Measurements from ENCODE around the gene ZNF185.
"Not testable (repeated sequence)": the region's sequence is repeated elsewhere in the genome, so short reads cannot be mapped to it uniquely, and the experiment has no call there.

Gene ZNF185

DNA sequence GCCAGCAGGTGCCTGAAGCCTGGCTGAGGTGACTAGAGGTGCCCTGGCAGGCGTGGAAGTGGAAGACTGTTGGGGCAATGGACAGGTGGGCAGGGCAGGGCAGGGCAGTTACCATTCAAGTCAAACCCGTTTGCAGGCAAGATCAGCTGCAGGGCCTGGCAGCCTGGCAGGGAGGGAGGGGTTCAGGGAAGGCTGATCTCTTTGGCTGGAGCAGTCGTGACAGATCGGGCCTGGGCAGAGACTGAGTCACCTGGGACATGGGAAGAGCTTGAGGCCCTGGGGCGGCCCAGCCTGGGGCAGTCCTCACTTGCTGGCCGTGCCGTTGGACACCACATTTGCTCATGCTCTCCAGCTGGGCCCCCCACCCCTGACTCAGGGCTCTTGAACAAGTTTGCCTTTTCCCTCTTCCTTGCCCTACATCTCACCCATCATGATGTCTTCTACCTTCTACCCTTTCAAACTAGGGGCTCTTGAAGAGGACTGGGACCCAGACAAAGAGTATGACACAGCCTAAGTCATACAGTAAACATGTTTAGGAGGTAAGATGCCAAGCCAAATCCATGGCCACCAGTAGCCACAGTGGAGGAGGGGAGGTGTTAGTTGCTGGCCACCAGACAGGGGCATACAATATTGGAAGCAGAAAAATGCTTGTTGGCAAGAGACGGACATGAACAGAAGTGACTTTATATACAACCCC is 2.0 kb upstream of the ZNF185 start:
- DNase-seq = no peak

DNA sequence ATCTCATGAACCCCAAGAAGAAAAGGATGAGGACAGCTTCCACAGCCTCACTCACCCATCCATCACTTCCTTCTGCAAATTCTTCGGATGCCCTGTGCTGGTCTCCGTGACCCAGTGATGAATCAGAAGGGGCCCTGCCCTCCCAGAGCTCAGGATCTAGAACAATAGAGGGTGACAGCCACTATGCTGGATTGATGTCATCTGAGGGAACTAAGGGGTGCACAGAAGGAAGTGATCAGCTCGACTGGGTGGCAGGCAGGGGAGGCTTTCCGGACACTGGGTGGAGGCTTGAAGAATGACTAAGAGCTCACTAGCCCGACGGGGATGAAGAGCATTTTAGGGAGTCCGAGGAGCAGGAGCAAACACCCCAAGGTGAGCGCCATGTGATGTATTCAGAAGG is 1.4 kb upstream of the ZNF185 start:
- no peak for DNase-seq

DNA sequence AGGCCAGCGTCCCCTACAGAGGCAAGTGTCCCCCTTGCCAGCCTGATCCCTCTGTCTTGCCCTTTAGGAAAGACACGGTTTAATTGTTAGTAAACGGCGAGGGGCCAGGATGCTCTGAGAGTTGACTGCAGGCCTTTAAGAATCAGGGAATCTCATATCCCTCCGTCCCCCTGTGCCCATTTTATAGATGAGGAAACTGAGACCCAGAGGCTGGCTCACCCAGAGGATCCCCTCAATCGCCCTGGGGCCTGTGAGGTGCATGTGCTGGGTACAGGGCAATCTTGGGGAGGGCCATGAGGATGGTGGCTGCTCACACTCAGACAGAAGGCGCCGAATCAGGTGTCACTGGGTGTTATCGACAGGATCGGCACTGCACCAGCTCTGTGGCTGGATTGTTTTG is 575 bp downstream of the ZNF185 start:
- no peak for DNase-seq

DNA sequence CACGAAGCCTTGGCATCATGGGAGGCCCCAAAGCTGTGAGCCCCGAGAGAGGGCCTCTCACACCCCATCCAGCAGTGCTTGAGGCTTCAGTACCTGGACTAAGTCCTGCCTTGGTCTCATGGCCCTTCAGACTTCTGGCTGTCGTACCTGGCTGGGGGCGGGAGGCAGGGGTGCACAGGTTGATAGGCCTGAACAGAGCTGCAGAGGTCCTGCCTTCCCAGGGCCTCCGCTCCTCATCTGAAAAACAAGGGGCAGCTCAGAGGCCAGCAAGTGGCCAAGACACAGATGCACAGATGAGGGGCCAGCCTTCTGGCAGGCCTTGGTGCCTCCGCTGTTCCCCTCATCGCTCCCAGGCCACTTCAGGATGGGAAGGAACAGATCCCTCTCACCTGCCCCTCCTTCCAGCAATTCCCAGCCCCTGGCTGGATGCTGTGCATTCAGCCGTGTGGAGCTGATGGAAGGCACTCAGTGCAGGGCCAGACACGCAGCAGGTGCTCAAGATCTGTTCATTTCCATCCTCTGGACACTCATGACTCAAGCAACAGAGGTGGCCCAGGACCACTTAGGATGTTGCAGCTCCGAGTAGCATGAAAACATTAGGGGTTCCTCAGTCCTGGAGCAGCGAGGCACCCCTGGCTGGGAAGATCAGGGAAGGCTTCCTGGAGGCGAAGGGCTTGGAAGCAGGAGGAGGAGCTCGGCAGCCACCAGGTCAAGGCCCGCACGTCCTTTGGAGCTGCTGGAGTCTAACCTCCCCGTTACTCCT is 1.4 kb downstream of the ZNF185 start:
- DNase-seq = no peak

DNA sequence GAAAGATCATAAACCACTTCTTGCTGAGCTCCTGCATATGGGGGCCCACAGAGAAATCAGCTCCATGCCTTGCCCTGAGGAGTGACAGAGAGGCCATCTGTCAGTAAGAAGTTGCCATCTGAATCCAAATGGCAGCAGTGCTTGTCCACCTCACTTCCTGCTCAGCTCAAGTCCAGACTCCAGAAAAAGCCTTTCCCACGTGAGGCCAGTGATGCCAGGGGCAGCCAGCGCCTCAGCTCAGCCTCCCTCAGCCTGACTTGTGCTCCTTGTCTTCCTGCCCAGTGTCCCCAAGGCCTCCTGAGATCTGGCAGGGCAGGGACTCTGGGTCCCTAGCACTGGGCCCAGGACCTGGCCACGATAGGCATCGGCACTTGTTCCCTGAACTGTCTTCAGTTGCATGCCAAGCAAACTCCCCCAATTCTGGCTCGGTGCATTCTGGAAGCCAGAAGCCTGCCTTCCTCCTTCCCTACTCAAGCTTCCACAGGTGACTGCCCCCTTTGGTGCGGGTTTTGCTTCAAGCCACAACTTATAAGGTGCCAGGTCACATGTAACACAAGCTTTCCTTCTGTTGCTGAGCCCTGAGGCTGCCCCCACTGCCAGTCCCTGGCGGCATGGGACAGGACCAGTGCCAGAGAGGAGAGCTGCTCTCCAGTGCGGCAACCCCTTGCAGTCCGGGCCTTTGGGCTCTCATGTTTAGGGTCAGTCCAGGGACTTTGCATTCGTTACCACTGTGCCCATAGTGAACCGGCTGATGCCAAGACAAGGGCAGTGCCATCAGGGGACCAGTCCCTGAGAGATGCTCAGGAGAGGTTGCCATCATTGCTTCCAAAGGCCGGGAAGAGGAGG is 2.2 kb downstream of the ZNF185 start:
- DNase-seq = no peak

DNA sequence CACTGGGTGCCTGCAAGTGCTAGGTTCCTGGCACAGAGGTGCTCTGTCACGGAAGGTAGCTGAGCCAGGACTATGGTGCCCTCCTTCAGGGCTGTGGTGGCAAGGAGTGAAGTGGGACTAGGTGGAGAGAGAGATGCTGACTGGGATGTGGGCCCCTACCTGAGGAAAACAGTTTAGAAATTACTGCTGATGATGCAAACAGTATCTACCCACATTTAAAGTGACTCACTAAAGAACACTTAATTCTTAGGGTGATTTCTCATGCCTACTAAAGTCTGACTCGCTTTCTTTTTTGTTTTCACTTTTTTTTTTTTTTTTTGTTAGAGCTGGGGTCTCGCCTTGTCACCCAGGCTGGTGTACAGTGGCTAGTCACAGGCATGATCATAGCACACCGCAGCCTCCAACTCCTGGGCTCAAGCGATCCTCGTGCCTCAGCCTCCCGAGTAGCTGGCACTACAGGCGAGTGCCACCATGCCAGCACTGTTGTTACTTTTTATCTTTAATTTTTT is 3.1 kb downstream of the ZNF185 start:
- no peak for DNase-seq

DNA sequence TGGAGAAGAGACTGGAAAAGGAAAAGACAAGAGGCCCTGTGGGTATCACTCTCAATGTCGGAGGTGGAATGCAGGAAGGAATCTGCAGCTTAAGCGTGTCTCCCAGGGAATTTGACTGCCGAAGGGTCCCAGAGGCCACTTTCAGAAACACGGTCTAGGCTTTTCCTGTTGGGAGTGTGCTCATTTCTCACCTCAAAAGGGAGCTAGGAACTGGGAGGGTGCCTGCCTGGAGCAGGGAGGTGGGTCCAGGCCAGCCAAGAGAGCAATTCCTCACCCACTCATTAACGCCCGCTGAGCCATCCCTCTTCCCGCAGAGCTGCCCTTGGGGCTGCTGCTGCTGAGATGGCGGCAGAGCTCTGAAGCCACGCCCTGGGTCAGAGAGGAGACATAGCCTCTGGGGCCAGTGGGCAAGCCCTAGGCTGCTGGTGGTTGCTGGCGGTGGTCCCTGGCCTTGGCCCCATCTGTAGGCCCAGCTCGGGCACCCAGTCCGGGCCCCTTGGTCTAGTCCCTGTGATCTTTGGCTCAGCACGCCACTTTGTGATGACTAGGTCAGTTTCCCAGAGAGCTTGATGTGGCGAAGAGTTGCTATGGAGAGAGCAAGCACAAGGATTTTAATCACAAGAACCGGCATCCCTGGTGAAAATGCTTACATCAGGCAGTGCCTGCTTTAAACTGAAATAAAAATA is 4.1 kb downstream of the ZNF185 start:
- peak; percentile 13 for DNase-seq

DNA sequence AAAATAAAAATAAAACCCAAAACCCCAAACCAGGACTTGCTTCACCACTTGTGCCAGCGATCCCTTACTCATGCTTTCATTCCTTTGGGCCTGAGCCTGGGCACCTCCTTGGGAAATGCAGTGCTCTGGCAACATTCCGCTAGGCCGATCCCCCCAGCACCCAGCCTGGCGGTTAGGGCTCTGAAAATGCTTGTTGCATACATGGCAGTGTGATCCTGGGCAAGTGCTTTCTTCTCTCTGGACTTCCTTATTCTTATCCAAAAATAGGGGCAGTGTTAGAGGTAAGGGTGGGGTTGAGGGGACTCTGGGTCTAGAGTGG is 4.6 kb downstream of the ZNF185 start:
- DNase-seq = no peak

DNA sequence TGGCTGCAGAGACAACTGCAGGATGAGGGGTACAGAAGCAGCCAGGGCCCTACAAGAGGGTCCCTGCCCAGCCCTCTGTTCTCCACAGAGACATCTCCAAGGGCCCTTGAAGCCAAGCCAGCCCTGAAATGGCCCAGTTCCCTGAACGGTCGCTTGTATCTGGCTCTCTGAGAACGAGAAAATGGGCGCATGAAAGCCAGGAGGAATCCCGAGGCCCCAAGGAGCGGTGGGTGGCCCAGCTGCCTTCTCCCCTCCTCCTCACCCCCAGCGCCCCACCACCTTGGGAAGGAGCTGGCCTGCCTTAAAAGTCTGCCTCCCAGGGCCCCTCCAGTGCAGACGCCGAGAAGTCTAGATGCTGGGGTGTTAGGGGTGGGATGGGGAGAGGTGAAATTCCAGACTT is 5.7 kb downstream of the ZNF185 start:
- no peak for DNase-seq

DNA sequence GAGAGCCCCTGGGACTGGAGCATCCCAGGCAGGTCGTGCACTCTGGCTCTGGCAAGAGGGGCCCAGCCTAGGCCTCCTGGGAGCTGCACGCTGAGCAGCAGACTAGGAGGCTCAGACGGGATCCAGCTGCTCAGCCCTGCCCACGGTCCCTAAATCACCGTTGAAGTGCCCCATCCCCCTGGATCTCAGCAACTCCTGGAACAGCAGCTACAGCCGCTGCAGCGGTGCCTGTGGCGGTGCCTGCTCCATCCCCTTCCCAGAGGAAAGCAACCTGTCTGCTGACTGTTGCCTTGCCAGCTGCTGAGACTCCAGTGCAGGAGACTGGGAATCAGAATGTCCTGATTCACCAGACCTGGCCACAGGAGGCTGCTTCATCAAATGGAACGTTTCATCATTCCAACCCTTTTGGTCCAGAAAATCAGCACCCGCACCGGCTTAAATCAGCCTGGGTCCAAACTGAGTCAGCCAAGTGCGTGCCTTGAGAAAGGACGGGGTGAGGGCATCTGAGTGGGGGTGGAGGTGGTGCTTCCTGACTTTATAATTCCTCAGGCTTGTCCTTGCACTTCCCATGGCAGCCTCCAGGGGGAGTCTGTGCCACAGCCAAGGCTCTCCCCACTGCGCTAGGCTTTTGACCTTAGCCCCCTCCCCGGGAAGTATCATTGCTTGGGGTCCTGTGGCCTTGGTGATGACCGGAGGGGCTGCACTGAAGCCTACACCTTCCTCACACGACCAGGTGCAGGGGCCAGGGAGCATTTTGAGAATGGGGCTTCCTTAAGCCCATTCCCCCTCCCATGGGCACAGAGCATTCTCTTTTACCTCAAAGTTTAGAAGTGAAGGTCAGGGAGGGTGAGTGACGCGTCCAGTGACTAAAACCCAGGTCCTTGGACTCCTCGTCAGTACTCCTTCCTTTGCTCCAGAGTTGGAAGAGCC is 6.5 kb downstream of the ZNF185 start:
- DNase-seq = peak; percentile 2

DNA sequence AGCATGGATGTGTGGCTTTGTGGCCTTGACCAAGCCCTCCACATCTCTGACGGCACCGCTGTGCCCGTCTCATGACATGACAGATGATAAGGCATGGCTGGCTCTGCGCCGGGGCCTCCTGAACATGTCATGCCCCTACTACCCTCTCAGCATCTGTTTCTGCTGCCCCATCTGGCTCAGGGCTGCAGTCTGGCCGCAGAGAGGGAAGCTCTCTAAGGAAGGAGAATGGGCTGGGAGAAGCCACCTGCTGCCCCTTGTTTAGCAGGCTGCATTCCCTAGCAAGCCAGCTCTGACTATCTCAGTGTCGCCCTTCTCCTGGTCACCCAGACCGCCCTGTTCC is 7.2 kb downstream of the ZNF185 start:
- DNase-seq = no peak

DNA sequence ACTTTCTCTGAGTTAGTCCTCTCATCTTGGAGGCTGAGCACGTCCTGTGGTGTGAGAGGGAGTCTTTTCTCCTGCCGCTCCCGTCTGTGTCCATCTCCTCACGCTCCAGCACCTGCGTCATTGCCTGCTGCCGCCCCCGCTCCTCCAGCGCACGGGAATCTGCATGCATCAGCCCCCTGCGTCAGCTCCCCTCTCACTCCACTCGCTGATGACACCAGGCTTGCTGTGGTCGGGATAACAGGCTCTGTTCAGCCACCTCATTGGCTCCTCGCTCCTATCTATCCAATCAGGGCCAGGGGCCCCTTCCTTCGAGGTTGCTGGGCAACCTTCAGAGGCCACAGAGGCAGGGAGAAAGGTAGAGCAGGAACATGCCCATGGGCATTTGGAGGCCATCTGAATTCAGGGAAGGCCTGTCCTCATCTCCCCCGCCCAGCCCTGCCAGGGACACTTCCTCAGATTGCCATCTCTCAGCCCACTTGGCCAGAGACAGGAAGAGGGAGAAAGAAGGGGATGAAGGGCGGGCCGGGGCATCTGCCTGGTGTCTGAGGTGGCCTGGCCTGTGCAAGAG is 9.3 kb downstream of the ZNF185 start:
- peak; percentile 53 for DNase-seq

DNA sequence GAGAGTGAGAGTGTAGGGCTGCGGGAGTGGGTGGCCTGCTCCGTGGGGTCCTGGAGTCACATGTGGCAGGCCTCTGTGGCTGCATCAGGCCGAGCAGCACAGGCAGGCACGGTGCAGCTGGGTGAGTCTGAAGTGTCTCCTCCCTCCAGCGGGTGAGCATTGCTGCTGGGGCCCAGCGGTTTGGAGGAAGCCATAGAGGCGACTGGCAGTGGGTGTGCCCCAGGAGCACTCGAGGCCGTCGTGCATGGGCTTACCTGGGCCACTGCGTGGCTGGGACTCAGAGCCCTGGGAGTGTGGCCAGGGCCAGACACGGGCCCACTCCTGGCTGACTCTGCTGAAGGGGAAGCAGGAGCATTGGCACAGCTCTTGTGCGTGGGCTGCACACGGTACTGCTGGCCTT is 10.6 kb downstream of the ZNF185 start:
- no peak for DNase-seq

DNA sequence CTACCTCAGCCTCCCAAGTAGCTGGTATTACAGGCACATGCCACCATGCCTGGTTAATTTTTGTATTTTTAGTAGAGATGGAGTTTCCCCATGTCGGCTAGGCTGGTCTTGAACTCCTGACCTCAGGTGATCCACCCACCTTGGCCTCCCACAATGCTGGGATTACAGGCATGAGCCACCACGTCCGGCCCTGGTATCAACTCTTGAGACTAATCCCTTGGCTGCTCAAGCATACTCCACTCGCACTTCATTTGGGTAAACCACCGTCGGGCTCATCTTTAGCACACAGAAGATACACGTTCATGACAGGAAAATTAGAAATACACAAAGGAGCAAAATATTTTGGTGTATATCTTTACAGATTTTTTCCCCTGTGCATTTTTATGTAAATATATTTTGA is 12.2 kb downstream of the ZNF185 start:
- DNase-seq = not testable (repeated sequence)

DNA sequence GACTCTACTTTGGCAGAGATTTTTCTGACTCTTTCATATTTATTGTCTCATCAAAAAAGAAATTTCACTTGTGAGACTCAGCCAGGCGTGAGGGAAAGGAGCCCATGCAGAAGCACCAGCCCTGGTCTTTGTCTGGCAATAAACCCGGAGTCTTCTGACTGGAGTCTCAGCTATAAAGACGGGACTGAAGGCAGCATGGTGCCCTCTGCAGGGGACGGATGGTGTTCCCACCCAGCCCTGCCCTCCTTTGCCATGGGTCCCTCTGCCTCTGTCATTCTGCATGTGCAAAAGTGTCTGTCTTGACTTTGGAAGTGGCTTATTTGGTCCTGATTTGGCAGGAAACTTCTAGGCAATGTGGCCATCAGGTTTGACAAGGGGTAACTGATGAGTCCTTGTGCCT is 14.2 kb downstream of the ZNF185 start:
- DNase-seq = no peak

DNA sequence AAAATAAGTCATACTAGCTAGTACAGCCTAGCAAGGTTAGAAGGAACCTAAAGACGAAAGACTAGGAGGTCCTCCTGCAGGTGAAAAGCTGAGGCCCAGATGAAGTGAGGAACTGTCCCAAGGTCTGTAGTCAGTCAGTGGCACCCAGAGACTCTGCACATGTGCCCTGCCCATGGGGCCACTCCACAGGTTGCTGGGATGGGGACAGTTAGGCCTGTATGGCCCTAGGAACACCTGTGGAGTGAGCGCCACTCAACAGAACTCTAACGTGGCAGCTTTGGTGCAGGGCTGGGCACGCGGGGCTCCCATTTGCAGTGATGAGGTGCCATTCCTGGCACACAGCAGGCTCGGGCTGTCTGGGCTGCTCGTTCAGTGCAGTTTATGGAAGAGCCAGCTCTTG is 14.8 kb downstream of the ZNF185 start:
- no peak for DNase-seq

DNA sequence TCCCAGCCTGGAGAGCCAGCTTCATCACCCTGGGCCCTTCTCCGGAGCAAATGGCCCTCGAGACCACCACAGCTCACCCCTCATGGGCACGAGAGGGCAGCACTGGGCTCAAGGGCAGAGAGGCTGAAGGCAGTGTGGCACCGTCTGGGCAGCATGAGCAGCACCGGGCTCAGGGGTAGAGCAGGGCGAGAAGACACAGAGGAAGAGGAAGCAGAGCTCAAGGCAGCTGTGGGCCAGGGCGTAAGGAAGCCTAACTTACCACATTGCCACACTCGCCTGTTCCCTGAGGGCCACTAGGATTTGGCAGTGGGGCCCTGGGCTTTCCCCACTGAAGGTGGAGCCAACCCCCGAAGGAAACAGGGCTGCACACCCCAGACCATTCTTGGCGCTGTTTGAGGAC is 15.5 kb downstream of the ZNF185 start:
- no peak for DNase-seq

DNA sequence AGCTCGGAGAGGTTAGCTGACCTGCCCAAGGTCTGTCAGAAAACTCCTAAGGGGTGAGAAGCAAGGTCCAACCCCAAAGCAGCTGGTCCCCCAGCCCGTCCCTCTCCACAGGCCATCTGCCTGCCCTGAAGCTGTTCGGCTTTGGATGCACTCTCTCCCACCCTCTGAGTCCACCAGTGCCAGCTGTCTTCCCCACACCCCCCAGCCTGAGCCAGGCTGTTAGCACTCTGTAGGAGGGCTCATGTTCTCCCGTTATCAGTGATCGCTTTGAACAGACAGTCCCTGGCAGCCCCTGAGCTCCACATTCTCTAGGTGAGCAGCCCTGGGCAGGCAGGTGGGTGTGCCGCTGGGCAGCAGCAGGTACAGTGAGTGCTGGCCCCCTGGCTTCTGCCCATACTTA is 16.0 kb downstream of the ZNF185 start:
- DNase-seq = no peak

DNA sequence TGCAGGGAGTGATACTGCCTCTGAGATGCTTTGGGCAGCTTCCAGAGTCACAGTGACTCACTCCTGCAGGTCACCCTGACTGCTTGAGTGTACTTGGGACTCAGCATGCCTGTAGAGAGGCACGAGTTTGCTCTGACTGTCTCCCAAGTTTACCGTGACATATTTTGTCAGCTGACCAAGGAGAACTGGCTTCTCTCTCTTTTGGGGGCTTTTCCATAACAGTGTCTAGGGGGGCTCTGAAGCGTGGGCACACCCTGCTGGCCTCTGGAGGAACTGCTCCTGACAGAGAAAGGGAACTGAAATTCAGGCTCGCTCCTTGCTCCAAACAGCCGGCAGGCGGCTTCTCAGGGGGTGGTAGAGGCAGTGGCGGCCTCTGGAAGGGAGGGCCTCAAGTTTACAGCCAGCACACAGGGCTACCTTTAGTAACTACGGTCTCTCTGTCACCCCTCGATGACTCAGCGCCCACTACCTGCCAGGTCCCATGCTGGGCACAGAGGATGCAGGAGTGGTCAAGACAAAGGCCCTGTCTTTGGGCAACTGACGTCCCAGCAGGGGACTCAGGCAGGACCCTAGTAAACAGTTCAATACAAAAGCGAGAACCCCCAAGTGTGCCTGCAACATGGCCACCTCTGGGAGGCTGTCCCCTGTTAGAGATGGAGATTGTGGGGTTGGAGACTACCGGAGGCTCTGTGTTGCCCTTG is 17.8 kb downstream of the ZNF185 start:
- peak; percentile 26 for DNase-seq

DNA sequence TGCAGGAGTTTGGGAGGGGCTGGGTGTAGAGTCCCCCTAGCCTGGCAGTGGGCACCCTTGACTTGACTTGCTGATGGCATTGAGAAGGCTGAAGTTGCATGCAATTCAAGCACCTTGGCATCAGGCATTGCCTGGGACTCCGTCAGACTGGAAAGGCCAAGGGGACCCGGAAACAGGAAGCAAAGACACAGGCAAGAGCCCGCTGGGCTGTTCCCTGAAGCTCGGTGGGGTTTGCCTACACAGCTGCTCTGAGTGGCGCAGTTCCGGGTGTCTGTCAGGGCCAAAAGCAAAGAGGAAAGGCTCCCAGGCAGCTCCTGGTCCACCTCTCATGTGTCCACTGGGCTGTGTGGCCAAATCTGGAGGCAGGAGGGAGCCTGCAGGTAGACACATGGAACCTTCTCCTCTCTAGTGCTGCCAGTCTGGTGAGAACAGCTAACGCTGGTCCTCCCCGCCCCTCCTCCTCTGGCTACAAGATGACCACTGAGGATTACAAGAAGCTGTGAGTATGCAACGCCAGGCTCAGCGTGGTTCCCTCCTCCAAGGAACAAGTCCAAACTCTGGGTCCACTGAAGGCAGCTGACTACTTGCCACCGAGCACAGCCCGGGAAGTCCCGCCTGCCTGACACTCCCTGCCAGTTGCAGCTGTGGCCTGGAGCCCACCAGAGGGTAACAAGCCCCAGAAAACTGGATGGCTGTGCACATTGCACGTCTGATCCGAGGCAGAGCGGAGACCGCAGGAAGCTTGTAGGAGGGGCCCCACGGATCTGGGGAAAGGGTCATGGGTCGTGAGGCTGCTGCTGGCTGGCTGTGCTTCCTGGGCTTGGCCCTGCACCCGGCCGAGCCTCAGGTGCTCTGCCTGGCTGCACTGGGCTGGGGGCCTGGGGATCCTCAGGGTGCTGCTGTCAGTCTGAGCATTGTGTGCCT is 20.1 kb downstream of the ZNF185 start:
- no peak for DNase-seq

Measured in NCI-H2227 treated with DMSO at 0.1 percent for 48 hours (cell line).